Measurements from ENCODE around the gene TRPM8.
"Not testable (repeated sequence)": the region's sequence is repeated elsewhere in the genome, so short reads cannot be mapped to it uniquely, and the experiment has no call there.

Gene TRPM8

DNA sequence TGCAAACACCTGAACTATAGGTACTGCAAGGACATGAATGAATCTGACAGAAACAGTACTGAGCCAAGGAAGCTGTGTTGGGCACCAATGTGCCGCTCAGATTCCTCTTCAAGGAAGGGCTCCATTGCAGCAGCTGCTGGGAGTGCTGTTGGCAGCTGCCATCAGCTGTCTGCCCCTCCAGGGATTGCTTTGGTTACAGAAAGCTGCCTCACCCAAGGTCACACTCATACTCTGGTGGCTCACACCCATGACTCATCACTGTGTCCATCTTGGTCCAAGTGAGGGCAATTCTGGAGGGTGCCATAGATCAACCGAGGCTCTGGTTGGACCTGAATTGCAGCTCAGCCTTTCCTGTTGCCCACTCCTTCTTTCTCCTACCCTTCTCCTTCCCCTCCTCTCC, 24.4 kb upstream of the TRPM8 start:
- DNase-seq (ENCODE audit: low read depth in 1 of 2, low spot score in 1 of 2) = no peak
- TF ChIP-seq, protein P1, sequence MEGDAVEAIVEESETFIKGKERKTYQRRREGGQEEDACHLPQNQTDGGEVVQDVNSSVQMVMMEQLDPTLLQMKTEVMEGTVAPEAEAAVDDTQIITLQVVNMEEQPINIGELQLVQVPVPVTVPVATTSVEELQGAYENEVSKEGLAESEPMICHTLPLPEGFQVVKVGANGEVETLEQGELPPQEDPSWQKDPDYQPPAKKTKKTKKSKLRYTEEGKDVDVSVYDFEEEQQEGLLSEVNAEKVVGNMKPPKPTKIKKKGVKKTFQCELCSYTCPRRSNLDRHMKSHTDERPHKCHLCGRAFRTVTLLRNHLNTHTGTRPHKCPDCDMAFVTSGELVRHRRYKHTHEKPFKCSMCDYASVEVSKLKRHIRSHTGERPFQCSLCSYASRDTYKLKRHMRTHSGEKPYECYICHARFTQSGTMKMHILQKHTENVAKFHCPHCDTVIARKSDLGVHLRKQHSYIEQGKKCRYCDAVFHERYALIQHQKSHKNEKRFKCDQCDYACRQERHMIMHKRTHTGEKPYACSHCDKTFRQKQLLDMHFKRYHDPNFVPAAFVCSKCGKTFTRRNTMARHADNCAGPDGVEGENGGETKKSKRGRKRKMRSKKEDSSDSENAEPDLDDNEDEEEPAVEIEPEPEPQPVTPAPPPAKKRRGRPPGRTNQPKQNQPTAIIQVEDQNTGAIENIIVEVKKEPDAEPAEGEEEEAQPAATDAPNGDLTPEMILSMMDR (IDR thresholded peaks at IDR 0.05; ENCODE audit: insufficient read depth, low read length) = no peak
- TF ChIP-seq, protein P2, sequence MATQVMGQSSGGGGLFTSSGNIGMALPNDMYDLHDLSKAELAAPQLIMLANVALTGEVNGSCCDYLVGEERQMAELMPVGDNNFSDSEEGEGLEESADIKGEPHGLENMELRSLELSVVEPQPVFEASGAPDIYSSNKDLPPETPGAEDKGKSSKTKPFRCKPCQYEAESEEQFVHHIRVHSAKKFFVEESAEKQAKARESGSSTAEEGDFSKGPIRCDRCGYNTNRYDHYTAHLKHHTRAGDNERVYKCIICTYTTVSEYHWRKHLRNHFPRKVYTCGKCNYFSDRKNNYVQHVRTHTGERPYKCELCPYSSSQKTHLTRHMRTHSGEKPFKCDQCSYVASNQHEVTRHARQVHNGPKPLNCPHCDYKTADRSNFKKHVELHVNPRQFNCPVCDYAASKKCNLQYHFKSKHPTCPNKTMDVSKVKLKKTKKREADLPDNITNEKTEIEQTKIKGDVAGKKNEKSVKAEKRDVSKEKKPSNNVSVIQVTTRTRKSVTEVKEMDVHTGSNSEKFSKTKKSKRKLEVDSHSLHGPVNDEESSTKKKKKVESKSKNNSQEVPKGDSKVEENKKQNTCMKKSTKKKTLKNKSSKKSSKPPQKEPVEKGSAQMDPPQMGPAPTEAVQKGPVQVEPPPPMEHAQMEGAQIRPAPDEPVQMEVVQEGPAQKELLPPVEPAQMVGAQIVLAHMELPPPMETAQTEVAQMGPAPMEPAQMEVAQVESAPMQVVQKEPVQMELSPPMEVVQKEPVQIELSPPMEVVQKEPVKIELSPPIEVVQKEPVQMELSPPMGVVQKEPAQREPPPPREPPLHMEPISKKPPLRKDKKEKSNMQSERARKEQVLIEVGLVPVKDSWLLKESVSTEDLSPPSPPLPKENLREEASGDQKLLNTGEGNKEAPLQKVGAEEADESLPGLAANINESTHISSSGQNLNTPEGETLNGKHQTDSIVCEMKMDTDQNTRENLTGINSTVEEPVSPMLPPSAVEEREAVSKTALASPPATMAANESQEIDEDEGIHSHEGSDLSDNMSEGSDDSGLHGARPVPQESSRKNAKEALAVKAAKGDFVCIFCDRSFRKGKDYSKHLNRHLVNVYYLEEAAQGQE (IDR thresholded peaks at IDR 0.05; ENCODE audit: insufficient replicate concordance, low read depth) = no peak
- TF ChIP-seq SPI1 (IDR thresholded peaks at IDR 0.05; ENCODE audit: borderline replicate concordance, low read depth) = no peak
- no peak for TF ChIP-seq GABPA (IDR thresholded peaks at IDR 0.05; ENCODE audit: low read depth)
- TF ChIP-seq POLR2AphosphoS5 (IDR thresholded peaks at IDR 0.05; ENCODE audit: low read depth) = no peak
- no peak overlapping the region for H3K27ac ChIP-seq (replicated peaks)
- H3K27me3 ChIP-seq (ENCODE audit: insufficient read depth, poor library complexity, severe bottlenecking) = peaks cover 4% of the 10 kb centered on the region
- no peak overlapping the region for H3K4me3 ChIP-seq (replicated peaks; ENCODE audit: insufficient read depth, low read length)

DNA sequence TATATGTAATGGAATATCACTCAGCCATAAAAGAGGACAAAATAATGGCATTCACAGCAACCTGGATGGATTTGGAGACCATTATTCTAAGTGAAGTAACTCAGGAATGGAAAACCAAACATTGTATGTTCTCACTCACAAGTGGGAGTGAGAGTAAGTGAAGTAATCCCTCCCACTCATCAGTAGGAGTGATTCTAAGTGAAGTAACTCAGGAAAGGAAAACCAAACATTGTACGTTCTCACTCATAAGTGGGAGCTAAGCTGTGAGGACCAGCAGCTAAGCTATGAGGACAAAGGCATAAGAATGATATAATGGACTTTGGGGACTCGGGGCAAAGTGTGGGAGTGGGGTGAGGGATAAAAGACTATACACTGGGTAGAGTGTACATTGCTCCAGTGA, 20.9 kb upstream of the TRPM8 start:
- DNase-seq (ENCODE audit: low read depth in 1 of 2, low spot score in 1 of 2); H3K27ac ChIP-seq (replicated peaks); H3K4me3 ChIP-seq (replicated peaks; ENCODE audit: insufficient read depth, low read length); H3K27me3 ChIP-seq (ENCODE audit: insufficient read depth, poor library complexity, severe bottlenecking): not testable (repeated sequence)

DNA sequence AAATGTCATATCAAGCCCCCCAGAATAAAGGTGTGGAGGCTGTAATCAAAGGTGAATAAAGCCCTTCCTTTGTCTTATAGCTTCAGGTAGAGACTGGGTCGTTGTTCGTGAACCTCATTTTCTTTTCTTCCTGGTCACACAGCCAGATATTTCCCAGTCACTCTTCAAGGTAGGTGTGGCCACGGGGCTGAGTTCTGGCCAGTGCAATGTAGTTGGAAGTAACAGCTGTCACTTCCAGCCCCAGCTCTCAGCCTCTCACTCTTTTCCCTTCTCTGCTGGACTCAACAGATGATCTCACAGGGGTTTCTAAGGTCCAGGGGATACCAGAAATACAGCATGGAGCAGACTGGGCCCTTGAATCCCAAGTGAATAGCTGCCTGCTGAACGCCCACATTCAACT, 15.8 kb upstream of the TRPM8 start:
- TF ChIP-seq, protein P1 (IDR thresholded peaks at IDR 0.05; ENCODE audit: insufficient read depth, low read length) = no peak
- TF ChIP-seq POLR2AphosphoS5 (IDR thresholded peaks at IDR 0.05; ENCODE audit: low read depth) (no peak), GABPA (IDR thresholded peaks at IDR 0.05; ENCODE audit: low read depth) (no peak), SPI1 (IDR thresholded peaks at IDR 0.05; ENCODE audit: borderline replicate concordance, low read depth) (no peak)
- TF ChIP-seq, protein P2 (IDR thresholded peaks at IDR 0.05; ENCODE audit: insufficient replicate concordance, low read depth) = no peak
- Histone ChIP-seq H3K27me3 (ENCODE audit: insufficient read depth, poor library complexity, severe bottlenecking) (peaks cover 2% of the 10 kb centered on the region), H3K27ac (replicated peaks) (no peak overlapping the region), H3K4me3 (replicated peaks; ENCODE audit: insufficient read depth, low read length) (no peak overlapping the region)
- no peak for DNase-seq (ENCODE audit: low read depth in 1 of 2, low spot score in 1 of 2)

DNA sequence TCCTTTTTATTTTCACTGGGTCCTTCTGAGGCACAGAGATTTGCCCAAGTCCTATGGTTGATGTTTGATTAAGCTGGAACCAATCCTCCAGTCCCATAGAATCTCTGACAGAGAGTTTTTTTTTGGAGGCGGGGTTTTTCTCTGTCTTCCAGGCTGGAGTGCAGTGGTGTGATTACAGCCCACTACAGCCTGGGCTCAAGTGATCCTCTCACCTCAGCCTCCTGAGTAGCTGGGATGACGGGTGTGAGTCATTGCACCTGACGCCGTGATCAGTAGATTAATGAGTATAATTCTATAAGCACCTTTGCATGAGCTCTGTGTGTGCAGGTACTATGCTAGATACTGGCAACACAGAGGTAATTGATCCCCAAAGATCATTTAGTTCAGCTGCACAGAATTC, 15.3 kb upstream of the TRPM8 start:
- no peak for DNase-seq (ENCODE audit: low read depth in 1 of 2, low spot score in 1 of 2)
- H3K4me3 ChIP-seq (replicated peaks; ENCODE audit: insufficient read depth, low read length) = no peak overlapping the region
- no peak overlapping the region for H3K27ac ChIP-seq (replicated peaks)
- TF ChIP-seq SPI1 (IDR thresholded peaks at IDR 0.05; ENCODE audit: borderline replicate concordance, low read depth) (no peak), POLR2AphosphoS5 (IDR thresholded peaks at IDR 0.05; ENCODE audit: low read depth) (no peak), GABPA (IDR thresholded peaks at IDR 0.05; ENCODE audit: low read depth) (no peak)
- TF ChIP-seq, protein P1 (IDR thresholded peaks at IDR 0.05; ENCODE audit: insufficient read depth, low read length) = no peak
- TF ChIP-seq, protein P2 (IDR thresholded peaks at IDR 0.05; ENCODE audit: insufficient replicate concordance, low read depth) = no peak
- peaks cover 2% of the 10 kb centered on the region for H3K27me3 ChIP-seq (ENCODE audit: insufficient read depth, poor library complexity, severe bottlenecking)

All from HL-60 (cell line).